ENCODE measurements around the gene GATA6.
"Not testable (repeated sequence)": the region's sequence is repeated elsewhere in the genome, so short reads cannot be mapped to it uniquely, and the experiment has no call there.

The GATA6 gene

DNA sequence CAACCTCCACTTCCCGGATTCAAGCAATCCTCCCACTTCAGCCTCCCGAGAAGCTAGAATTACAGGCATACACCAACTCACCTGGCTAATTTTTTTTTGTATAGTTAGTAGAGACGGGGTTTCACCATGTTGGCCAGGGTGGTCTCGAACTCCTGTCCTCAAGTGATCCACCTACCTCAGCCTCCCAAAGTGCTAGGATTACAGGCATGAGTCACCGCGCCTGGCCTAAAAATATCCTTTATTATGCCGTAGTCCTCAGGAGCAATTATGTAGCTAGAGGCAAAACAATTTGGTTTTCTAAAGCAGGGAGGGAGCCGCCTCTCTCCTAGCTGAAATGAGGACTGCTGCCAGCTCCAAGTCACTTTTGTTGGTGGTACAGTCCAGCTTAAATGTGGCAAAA lies 15.2 kb downstream of the GATA6 start:
- DNase-seq: not testable (repeated sequence)

DNA sequence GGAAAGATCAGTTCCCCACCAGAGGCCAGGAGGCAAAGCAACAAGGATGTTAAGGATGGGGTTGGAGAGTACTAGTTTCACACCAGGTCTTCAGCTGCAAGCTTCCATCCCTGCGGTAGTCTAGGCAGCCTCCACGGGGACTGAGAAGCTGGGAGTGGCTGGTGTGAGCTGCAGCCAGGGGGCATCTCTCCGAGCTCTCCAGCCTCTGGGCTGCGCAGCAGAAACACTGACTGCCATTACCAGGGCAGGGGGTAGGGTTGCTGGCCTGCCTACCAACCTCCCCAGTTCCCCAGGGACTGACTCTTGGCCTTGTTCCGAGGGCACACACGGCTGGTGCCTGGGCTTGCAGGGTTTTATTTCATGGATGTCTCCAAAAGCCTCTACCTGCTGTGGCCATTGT lies 15.9 kb downstream of the GATA6 start:
- no peak for DNase-seq

DNA sequence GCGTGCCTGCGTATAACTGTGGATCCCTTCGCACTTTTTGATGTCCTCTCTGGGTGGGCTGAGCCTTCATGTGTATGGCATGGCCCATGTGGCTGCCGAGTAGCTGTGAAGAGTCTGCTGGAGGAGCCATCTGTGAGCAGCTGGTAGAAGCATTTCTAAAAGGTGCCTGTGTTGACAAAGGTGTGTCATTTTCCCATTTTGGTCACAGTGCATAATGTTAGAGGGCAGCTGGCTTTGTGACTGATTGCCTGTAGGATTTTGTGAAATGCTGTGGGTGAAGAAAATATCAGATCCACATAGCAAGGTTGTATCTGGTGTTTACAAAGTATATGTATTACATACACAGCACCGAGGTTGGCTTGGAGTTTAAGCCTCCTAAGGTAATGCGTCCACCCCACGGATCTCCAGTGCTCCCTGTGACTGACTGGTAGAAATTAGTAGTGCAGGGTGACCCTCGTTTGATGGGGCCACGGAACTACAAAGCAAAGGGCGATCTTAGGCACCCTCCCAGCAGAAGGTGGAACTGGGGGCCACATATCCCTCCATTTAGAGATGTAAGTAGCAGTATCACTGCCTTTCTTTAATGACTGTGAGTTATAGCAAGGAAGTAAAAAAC lies 16.5 kb downstream of the GATA6 start:
- no peak for DNase-seq

DNA sequence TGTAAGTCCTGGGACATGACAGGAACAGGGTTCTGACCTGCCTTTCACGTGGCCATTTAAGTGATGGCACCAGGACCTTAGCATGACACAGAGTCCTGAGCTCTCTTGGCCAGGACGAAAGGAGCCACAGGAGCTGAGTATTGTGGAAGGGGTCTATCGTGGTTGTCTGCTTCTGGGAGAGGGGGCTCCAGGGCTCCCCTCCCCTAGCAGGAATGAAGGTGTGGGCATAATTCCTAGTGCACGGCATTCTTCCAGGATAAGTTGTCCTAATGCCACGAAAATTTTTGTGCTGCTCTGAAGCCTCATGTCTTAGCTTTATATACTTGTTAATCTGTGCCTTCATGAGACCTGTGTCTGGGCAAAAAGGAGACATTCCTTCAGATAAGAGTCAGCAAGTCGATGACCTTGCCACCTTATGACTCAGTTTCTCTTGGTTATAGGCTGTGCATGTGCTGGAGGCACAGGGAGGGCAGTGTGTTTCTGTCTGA lies 17.1 kb downstream of the GATA6 start:
- DNase-seq: no peak

DNA sequence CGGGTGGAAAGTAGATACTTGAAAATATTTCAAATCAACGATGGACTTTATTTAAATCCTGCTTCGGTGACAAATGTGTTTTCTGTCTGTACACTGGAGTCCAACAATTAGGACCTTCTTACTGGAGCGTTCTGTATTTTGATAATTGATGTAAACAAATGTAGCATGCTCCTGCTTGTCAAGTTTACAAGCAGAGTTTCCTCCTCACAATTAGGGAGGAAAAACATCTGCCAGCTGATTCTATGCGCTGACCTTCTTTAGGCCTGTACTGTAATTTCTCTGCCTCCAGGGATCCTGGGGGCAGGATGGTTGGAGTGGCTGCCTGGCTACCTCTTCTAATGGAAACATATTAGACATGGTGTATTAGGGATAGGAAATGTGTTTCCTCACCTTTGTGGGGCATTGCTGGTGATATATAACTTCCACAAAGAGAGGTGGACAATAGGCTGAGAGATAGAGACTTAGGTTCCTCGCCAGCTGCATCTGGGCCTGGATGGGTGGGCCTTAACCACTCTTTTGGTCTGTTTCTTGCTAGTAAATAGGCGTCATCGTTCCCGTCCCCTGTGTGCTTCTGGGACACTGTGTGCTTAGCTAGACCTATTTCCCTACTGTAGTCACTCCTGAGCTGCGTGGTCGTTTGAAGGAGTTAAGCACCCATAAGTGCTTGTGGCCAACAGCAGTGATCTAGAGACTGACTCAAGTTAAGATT lies 19.3 kb downstream of the GATA6 start:
- DNase-seq: no peak

DNA sequence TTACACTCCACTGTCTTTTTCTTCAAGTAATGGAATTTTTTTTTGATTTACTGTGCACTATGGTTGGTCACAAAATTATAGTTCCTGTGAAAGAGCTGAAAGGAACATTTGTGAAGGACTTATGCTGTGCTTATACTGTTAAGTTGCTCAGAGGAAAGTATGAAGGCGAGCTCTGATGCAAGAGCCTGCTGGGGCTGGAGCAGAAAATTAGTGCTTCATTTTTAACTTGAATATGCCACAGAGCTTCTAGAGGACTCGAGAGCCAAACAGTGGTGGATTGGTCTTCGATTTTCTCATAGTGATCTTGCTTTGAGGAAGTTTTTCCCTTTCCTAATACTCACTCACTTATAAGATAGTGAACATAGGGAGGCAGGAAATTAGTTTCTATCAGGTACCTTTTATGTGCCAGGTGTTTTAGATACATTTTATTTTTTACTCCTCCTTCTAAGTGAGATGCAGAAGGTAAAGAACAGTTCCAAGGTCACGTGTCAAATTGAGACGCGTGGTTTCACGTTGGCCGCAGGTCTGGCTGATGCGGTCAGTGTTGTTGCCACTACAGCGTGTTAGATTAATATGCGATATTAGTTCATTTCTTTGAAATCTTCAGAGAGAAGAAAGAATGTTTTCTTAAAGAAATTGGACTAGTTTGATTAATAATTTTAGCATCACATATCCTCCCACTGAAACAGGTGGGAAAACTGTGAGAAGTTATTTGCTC lies 20.2 kb downstream of the GATA6 start:
- no peak for DNase-seq

DNA sequence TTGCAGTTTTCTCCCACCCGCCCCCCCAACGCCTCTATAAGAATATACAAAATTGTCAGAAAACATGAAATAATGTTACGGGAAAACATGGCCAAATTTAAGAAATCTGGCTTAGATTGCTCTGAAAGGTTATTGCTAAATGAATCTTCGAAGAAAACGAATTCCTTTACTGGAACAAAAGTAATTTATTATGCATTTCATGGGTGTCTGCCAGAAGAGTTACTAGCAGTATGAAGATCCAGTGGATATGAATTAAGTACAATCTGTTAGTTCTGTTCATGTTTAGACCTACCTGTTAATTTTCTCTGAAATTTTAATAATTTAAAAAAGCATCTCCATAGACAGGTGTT lies 21.9 kb downstream of the GATA6 start:
- no peak for DNase-seq

DNA sequence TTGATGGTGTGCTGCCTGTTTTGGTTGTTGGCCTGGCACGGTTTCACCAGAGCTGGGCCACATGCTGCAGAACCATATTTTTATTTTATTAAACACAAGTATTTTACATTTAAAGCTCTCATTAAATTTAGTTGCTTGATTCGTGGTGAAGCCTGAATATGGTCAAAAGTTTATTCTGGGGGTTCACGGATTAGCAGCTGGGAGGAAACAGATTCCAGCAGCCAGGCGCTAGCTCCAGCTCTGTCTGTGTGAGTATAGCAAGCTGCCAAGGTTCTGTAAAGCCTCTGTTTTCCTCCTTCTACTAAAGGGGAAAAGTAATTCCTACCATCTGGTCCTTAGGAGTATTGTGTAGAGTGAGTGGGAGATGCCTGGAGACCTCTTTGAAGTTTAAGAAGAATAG lies 22.5 kb downstream of the GATA6 start:
- DNase-seq: no peak

DNA sequence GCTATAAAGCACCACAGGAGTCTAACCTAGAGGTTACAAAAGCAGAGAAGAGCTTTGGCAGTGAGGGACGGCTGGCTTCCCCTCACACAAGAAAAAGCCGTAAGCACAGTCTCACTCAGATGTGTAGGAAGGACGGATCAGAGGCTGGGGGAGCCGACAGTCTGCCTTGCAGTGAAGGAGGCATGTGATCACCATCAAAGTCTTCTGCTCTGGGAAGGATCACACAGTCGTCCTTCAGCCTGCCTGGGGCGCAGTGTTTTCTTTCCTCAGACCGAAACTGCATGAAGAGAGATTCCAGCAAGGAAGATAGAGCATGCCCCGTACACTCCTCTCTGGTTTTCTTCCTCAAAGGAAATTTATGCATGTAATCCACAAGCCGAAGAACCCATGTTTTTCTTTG lies 24.1 kb downstream of the GATA6 start:
- no peak for DNase-seq

DNA sequence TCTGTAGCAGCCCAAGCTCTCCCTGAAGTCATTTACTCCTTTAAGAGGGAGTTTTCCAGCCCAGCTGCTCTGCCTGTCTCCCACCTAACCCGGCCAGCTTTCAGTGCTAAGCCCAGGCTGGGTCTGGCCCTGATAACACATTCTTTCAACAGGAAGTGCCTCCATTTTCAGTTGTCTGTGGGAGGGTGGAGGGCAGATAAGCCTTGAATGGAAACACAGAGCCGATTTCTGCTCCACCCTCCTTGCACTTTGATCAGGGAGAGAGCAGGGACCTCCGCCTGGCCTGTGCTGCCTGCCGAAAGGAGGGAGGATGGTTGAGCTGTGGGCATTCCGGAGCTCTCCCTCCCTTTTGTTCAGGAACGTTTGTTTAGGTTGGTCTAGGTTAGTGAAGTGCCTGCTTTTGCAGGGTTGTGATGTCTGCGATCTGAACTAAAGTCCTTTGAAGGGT lies 24.8 kb downstream of the GATA6 start:
- no peak for DNase-seq

DNA sequence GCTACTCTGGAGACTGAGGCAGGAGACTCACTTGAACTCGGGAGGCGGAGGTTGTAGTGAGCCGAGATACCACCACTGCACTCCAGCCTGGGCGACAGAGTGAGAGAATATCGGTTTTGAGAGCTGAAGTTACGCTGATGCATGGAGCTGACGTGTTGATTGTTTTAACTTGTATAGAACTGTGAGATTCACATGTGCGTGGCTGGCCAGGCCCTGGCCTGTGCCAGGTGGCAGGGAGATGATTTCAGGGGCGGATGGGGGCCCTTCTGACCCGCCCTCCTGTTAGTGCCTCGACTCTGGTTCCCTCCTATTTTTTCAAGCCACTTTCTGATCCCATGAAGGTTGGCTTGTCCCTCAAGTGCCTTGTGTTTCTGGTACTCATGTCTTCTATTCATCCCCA lies 25.7 kb downstream of the GATA6 start:
- no peak for DNase-seq

DNA sequence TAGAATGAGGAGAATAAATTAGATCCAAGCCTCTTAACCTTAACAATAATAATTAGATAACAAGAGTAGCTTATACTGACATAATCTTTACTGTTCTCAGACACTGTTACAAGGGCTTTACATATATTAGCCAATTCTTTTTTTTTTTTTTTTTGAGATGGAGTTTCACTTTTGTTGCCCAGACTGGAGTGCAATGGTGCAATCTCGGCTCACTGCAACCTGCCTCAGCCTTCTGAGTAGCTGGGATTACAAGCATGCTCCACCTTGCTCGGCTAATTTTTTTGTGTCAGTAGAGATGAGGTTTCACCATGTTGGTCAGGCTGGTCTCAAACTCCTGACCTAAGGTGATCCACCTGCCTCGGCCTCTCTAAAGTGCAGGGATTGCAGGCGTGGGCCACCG lies 27.6 kb downstream of the GATA6 start:
- not testable (repeated sequence) for DNase-seq

DNA sequence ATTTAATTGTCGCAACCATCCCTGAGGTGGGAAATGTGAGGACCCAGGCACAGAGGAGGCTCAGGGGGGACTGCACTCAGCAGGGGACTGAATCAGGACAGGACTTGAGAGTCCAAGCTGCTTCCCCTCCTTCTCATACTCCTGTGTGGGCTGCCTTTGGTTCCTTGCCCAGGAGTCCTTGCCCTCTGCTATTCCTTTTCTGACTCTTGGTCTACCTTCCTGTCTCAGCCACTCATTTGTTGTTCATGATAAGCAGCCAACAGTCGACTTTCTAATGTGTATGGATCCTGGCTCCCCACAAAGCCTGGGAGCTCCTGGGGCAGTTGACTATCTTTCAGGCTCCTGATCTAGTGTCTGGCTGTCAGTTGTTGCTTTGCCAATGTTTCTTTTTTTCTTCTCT lies 28.3 kb downstream of the GATA6 start:
- DNase-seq: no peak

DNA sequence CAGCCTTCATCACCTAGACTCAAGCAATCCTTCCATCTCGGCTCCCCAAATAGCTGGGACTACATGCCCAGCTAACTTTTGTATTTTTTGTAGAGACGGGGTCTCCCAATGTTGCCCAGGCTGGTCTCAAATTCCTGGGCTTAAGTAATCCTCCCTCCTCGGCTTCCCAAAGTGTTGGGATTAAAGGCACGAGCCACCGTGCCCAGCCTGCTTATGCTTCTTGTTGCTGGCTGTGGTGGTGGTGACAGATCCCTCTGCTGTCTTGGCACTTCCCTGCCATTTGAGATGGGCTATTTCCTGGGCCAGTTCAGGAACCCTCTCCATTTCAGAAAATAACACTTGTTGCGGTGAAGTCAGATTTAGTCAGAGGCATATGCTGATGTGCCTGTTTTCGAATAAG lies 28.8 kb downstream of the GATA6 start:
- DNase-seq: no peak

DNA sequence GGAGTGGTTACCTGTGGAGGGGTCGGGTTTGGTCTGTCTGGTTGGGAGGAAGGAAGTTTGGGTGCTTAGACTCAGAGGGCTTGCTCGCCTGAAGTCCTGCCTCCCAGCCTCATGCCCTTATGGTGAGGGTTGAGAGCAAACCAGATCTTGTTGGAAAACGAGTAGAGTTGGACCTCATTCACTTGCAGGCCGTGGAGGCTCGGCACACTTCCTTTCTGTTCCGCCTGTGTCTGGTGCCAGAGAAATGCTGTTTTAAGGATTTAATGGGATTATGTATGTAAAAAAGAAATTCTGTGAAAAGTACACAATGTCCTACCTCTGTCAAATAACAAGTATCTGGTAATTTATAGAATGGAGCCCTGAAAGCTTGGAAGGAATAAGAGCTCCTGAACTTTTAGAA lies 29.6 kb downstream of the GATA6 start:
- no peak for DNase-seq

DNA sequence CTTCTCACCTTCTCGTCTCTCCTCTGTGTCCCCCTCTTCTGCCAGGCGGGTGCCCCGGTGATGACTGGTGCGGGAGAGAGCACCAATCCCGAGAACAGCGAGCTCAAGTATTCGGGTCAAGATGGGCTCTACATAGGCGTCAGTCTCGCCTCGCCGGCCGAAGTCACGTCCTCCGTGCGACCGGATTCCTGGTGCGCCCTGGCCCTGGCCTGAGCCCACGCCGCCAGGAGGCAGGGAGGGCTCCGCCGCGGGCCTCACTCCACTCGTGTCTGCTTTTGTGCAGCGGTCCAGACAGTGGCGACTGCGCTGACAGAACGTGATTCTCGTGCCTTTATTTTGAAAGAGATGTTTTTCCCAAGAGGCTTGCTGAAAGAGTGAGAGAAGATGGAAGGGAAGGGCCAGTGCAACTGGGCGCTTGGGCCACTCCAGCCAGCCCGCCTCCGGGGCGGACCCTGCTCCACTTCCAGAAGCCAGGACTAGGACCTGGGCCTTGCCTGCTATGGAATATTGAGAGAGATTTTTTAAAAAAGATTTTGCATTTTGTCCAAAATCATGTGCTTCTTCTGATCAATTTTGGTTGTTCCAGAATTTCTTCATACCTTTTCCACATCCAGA lies 31.3 kb downstream of the GATA6 start:
- DNase-seq: no peak

DNA sequence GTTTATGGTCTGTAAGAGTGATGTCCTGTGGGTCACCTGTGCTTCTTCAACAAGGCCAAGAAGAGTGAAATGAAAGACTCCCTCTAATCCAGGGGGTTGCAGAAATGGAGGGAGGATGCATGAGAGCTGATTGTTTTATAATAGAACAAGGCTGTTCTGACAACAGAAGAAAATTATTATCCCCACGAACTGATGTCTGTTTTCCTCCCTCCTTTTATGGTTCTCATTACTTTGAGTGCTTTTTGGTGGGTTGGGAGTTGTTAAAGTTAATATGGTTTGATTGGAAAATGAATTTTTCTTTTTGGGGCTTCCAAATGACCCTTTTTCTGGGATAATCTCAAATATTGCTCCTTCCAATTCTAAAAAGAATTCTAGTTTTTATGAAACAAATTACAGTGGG lies 33.6 kb downstream of the GATA6 start:
- no peak for DNase-seq

DNA sequence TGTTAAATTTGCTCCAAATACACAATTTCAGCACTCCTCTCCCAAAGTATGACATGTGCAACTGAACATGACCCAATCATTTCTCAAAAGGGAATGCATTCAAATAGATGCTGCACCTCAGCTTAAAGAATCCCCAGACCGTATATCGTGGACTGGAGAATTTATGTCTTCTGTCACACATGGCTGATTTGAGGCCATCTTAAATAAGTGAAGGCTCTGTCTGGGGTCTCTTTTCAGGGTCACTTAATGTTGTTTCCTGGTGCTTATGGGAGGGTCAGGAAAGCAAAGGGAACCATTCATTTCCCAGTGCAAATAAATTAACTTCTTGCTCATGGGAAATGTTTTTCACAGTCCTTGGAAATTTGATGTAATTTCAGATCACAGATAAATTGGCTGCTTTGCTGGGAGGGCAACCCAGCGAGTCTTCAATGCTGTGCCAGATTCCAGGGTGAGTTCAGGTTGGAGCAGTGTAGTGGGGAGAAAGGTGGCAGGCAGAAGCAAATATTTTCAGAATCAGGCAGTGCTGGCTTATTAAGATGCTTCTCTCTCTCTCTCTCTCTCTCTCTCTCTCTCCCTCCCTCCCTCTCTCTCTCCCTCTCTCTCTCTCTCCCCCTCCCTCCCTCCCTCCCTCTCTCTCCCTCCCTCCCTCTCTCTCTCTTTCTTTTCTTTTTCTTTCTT lies 34.3 kb downstream of the GATA6 start:
- no peak for DNase-seq

DNA sequence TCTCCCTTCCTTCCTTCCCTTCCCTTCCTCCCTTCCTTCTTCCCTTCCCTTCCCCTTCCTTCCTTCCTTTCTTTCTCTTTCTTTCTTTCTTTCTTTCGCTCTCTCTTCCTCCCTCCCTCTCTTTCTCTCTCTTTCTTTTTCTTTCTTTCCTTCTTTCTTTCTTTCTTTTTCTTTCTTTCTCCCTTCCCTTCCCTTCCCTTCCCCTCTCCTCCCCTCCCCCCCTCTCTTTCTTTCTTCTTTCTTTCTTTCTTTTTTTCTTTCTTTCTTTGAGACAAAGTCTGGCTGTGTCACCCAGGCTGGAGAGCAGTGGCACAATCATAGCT lies 34.8 kb downstream of the GATA6 start:
- DNase-seq: no peak

DNA sequence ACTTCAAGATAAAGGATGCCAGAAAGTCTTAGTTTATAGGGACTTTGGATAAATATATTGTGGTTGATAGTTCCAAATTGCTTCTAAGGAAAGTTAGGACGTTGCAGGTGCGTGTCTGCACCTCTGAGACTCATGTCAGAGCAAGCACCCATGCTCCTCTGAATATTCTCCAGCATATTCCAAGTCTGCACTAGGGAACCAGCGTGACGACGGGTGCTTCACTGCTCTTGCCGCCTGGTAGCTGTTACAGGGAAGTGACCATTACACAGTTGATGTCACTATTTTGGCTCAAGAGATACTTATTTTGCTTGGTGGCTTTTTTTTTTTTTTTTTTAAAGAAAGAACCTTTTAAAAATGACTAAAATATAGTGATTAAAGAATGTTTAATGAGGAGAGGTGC lies 35.6 kb downstream of the GATA6 start:
- no peak for DNase-seq

DNA sequence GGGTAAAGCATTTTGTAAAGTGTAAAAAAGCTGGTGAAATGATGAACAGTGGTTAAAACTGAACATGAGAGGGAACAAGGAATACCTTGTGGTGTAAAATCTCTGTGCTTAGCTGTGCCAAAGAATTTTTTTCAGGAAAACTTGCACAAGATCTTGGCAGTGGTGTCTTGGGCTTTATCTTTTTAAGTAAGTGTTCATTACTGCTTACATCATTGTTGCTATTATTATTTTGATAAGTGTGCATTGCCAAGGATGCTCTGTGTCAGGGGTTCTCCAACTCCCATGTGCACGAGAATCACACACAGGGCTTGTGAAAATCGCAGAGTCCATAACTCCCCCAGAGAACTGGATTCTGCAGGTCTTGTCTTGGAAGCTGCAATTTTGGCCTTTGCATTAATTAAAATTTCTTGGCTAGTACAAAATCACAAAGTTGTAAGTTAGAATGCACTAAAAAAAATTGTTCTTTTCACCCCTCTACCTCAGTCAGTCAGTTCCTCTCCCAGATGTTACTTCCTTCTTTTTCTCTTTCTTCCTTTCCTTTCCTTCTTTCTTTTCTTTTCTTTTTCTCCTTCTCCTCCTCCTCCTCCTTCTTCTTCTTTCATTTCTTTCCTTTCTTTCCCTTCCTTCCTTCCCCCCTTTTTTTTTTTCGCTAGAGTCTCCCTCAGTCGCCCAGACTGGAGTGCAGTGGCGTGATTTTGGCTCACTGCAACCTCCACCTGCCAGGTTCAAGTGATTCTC lies 37.8 kb downstream of the GATA6 start:
- DNase-seq: no peak

DNA sequence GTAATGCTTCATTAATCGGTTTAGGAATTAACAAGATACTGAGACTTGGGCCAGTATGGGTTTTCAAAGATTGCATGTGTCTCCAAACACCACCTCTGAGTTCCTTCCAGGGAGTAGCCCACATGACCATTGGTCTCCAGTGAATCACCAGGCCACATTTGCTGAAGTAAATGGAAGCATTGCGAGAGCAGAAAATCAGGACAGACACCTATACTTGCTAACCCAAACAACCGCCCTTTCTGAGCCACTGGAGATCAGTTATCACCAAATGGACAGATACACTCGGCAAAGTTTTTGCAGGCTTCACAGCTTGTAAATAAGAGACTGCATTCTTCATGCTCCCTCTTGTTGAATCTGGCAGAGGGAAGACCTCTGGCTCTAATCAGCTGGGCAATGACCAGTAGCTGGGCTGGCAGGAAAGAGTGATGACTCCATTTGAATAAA lies 40.9 kb downstream of the GATA6 start:
- no peak for DNase-seq

DNA sequence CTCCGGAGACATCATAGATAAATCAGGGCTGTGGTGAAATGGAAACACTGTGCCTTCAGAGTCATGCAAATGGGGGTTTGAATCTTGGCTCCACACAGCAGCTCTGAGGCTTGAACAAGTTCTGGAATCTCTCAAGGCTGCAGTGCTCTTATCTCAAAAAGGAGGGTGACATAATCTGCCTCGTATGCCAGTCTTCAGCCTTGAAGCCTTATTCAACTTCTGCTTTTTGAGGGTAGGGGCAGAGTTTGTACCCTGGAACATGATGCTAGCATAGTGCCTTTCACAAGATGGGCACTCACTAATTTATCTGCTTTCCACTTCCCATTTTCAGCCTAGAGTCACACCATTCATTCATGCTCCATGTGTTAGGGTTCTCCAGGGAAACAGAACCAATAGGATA lies 42.3 kb downstream of the GATA6 start:
- no peak for DNase-seq

Data from activated naive CD4-positive, alpha-beta T cell treated with Interleukin-2 at 50 U/mL for 16 hours (primary cell).